ENCODE measurements around the gene PLA2G4D.

GRCh38 chr15:42038401-42038800, 56.0 kb downstream of the PLA2G4D start:
- TF ChIP-seq CTCF (conservative IDR thresholded peaks at IDR 0.05 in 1 of 2, IDR thresholded peaks at IDR 0.05 in 1 of 2; ENCODE audit: low read depth in 1 of 2, low read length in 2 of 2) = no peak
- no peak for TF ChIP-seq EZH2 (IDR thresholded peaks at IDR 0.05; ENCODE audit: low read length, missing control alignments)
